SK-N-SH (cell line): ENCODE data around the gene ABHD12. TPM values are rescaled to one million over a fixed set of nuclear protein-coding genes. Genes with fewer than 3 reads are reported as not detected.

ENCODE experiments used
- CTCF ChIA-PET: fragments of 300-600, 350-600 bp; formaldehyde crosslinking; extraction: SDS; loops from one replicate; lab custom pipeline; 2021; lab: Yijun Ruan, JAX
- POLR2A ChIA-PET: fragments of 350-600 bp; sonication (Branson Sonifier 250); formaldehyde crosslinking; extraction: SDS; loops from one replicate; lab custom pipeline; 2020; ENCODE audit warnings: antibody characterized with exemption, inconsistent platforms; lab: Yijun Ruan, JAX
- DNase-seq: peaks from one replicate; pipeline ENCODE4 v3.0.0; 2012
- H2AFZ ChIP-seq: fragments of 200-600 bp; sonication (generic); 2 replicates; pipeline ENCODE4 v1.8.1; 2016; ENCODE audit warnings: antibody characterized with exemption, mild to moderate bottlenecking, low read depth
- H3F3A ChIP-seq: fragments of 200-600 bp; sonication (generic); replicated peaks from 2 replicates; pipeline ENCODE3; 2016; ENCODE audit warnings: antibody characterized with exemption, mild to moderate bottlenecking; ENCODE audit not compliant: insufficient read depth
- H3K27ac ChIP-seq, 2 experiments: fragments of 200-500 bp in 1 of 2; fragments of 200-600 bp in 1 of 2; sonication (Bioruptor generic) in 1 of 2; sonication (generic), shearing (Covaris generic) in 1 of 2; 2 replicates each; pipeline versions ENCODE4 v1.5.1 to v1.6.1; 2014 to 2016; ENCODE audit warnings: low read depth in 2 of 2, inconsistent platforms in 1 of 2, low read length in 1 of 2, mild to moderate bottlenecking in 1 of 2, mixed read lengths in 1 of 2
- H3K27me3 ChIP-seq: fragments of 200-600 bp; sonication (generic), shearing (Covaris generic); 2 replicates; pipeline ENCODE4 v1.6.1; 2016; ENCODE audit warnings: mixed run types; ENCODE audit not compliant: insufficient read depth
- H3K36me3 ChIP-seq, 2 experiments: fragments of 200-500 bp in 1 of 2; fragments of 200-600 bp in 1 of 2; sonication (Bioruptor generic) in 1 of 2; sonication (generic) in 1 of 2; replicated peaks in 1 of 2; 2 replicates each; pipeline versions ENCODE3 to v1.5.1; 2014 to 2016; ENCODE audit warnings: low read length in 1 of 2, mild to moderate bottlenecking in 1 of 2; ENCODE audit not compliant: insufficient read depth in 2 of 2, control insufficient read depth in 1 of 2
- H3K4me1 ChIP-seq, 2 experiments: fragments of 200-500 bp in 1 of 2; fragments of 200-600 bp in 1 of 2; sonication (Bioruptor generic) in 1 of 2; sonication (generic), shearing (Covaris generic) in 1 of 2; 2 replicates each; pipeline versions ENCODE4 v1.5.1 to v1.6.1; 2014 to 2016; ENCODE audit warnings: low read depth in 1 of 2, low read length in 1 of 2, mixed run types in 1 of 2; ENCODE audit not compliant: insufficient read depth in 2 of 2, control insufficient read depth in 1 of 2
- H3K4me2 ChIP-seq: fragments of 200-600 bp; sonication (generic), shearing (Covaris generic); 2 replicates; pipeline ENCODE4 v1.6.1; 2017; ENCODE audit warnings: mixed run types
- H3K4me3 ChIP-seq, 2 experiments: fragments of 200-500 bp in 1 of 2; fragments of 200-600 bp in 1 of 2; sonication (Bioruptor generic) in 1 of 2; sonication (generic), shearing (Covaris generic) in 1 of 2; 2 replicates each; pipeline versions ENCODE4 v1.5.1 to v1.8.1; 2014 to 2016; ENCODE audit warnings: low read depth in 2 of 2, inconsistent platforms in 1 of 2, low read length in 1 of 2, mild to moderate bottlenecking in 1 of 2, mixed read lengths in 1 of 2, moderate library complexity in 1 of 2
- H3K79me2 ChIP-seq: fragments of 200-600 bp; sonication (generic); 2 replicates; pipeline ENCODE4 v1.8.1; 2017; ENCODE audit warnings: mild to moderate bottlenecking; ENCODE audit not compliant: insufficient read depth
- H3K9ac ChIP-seq: fragments of 200-600 bp; sonication (generic); 2 replicates; pipeline ENCODE4 v1.6.1; 2017; ENCODE audit warnings: mixed run types
- H3K9me2 ChIP-seq: fragments of 200-600 bp; sonication (generic); 2 replicates; pipeline ENCODE4 v1.6.1; 2017; ENCODE audit warnings: mixed run types
- H3K9me3 ChIP-seq: fragments of 200-600 bp; sonication (generic); 2 replicates; pipeline ENCODE4 v1.6.1; 2017; ENCODE audit warnings: mixed run types, mild to moderate bottlenecking, moderate library complexity
- H4K20me1 ChIP-seq: fragments of 200-600 bp; sonication (generic); 2 replicates; pipeline ENCODE4 v1.6.1; 2017; ENCODE audit warnings: mild to moderate bottlenecking, mixed run types; ENCODE audit not compliant: insufficient read depth
- CHD2 ChIP-seq: fragments of 150-350 bp; IDR thresholded peaks from 2 replicates; pipeline ENCODE4 v1.6.1; 2018; ENCODE audit warnings: low read length; ENCODE audit not compliant: partially characterized antibody
- EZH2phosphoT487 ChIP-seq: fragments of 200-600 bp; sonication (generic); IDR thresholded peaks from 2 replicates; pipeline ENCODE4 v1.6.1; 2017; ENCODE audit warnings: low read depth, mixed run types, mild to moderate bottlenecking, antibody characterized with exemption, moderate library complexity, borderline replicate concordance
- GABPA ChIP-seq: IDR thresholded peaks from 2 replicates; pipeline ENCODE4 v1.4.0; 2012; ENCODE audit warnings: low read depth, mild to moderate bottlenecking
- JUND ChIP-seq: IDR thresholded peaks from 2 replicates; pipeline ENCODE4 v1.4.0; 2012
- MXI1 ChIP-seq: IDR thresholded peaks from 2 replicates; pipeline ENCODE4 v1.6.1; 2012; ENCODE audit warnings: mild to moderate bottlenecking, low read depth, low read length, improper control_type of control experiment
- NFIC ChIP-seq: IDR thresholded peaks from 2 replicates; pipeline ENCODE4 v1.4.0; 2012; ENCODE audit warnings: borderline replicate concordance
- NRF1 ChIP-seq: IDR thresholded peaks from 2 replicates; pipeline ENCODE4 v1.6.1; 2012; ENCODE audit warnings: low read depth, mild to moderate bottlenecking, low read length
- RCOR1 ChIP-seq: fragments of 150-350 bp; IDR thresholded peaks from 2 replicates; pipeline ENCODE4 v1.6.1; 2017; ENCODE audit warnings: antibody characterized with exemption, low read length
- USF1 ChIP-seq: IDR thresholded peaks from 2 replicates; pipeline ENCODE4 v1.4.0; 2012; ENCODE audit warnings: low read depth, borderline replicate concordance
- WGBS: methylation state at CpG from one replicate; pipeline ENCODE4 v1.1.6; 2017; ENCODE audit warnings: low lambda C conversion rate; 5-methylcytosine and 5-hydroxymethylcytosine counted together
- polyA plus RNA-seq, 3 experiments: library from polyadenylated mRNA; depleted of rRNA; stranded (reverse); fragments of >200 nt; gene quantifications; 2 replicates each; pipeline ENCODE4 v1.2.3, GENCODE V29; 2012
- TF ChIP-seq, protein P1 (sequence below): fragments of 200-600 bp; sonication (generic); IDR thresholded peaks from 2 replicates; pipeline ENCODE4 v1.6.1; 2017; ENCODE audit warnings: antibody characterized with exemption, mild to moderate bottlenecking, moderate library complexity

Gene ABHD12
- polyA plus RNA-seq, 1 of the 3 experiments (the other 2 are of a cell fraction) = 33.5 TPM

- Histone ChIP-seq H3K36me3 (peaks cover 0 to 6% of the 10 kb centered on the region in 2 experiments), H3K27me3 (no peaks in the 10 kb centered on the region), H3K4me3 (peak overlapping the region; percentile 80 to 89), H2AFZ (peak overlapping the region; percentile 78), H3K9ac (peak overlapping the region; percentile 87), H3K4me2 (peak overlapping the region; percentile 95), H3K9me3 (no peaks in the 10 kb centered on the region), H3K27ac (peak overlapping the region; percentile 76 to 79), H3K4me1 (peaks cover 0 to 3% of the 10 kb centered on the region in 2 experiments; a peak in 1 of 4 replicates), H3F3A (peaks cover 3% of the 10 kb centered on the region), H3K9me2 (no peaks in the 10 kb centered on the region), H4K20me1 (no peaks in the 10 kb centered on the region), H3K79me2 (peaks cover 56% of the 10 kb centered on the region)
- WGBS = 23% methylated on average over 17 of the region's 19 CpGs
- POLR2A ChIA-PET = no interaction called here
- CTCF ChIA-PET = interaction anchor here (0.6 to 1.7 kb wide), 2 partner anchors 9 to 406 kb away, joined by 3 to 7 read pairs; no protein-coding TSS in a partner anchor
- peak; percentile 13 for DNase-seq
- TF ChIP-seq USF1 (no peak), MXI1 (0 out of 2 replicates have a peak, but pooled peaks have one; percentile 15)
- TF ChIP-seq, all 33 proteins: peak for 1
Observed at GRCh38 chr20:25389401-25389857, 1.2 kb downstream of the ABHD12 start.

- no peak overlapping the region for H3K27ac ChIP-seq
Observed at GRCh38 chr20:25382704-25383370, 7.8 kb downstream of the ABHD12 start.

More at GRCh38 chr20:25382704-25383370, 7.8 kb downstream of the ABHD12 start:
- Histone ChIP-seq H3K4me3 (no peak overlapping the region), H2AFZ (no peak overlapping the region), H3K9ac (no peak overlapping the region), H3K4me1 (peaks cover 0 to 11% of the 10 kb centered on the region in 2 experiments; a peak in 1 of 4 replicates), H3K36me3 (peaks cover 0 to 5% of the 10 kb centered on the region in 2 experiments), H3K9me2 (no peaks in the 10 kb centered on the region), H3K27me3 (no peaks in the 10 kb centered on the region), H3F3A (peaks cover 3% of the 10 kb centered on the region), H4K20me1 (no peaks in the 10 kb centered on the region), H3K9me3 (no peaks in the 10 kb centered on the region), H3K4me2 (no peak overlapping the region), H3K79me2 (peaks cover 89% of the 10 kb centered on the region)
- TF ChIP-seq GABPA = no peak
- no peak for TF ChIP-seq USF1
- TF ChIP-seq, protein P1, sequence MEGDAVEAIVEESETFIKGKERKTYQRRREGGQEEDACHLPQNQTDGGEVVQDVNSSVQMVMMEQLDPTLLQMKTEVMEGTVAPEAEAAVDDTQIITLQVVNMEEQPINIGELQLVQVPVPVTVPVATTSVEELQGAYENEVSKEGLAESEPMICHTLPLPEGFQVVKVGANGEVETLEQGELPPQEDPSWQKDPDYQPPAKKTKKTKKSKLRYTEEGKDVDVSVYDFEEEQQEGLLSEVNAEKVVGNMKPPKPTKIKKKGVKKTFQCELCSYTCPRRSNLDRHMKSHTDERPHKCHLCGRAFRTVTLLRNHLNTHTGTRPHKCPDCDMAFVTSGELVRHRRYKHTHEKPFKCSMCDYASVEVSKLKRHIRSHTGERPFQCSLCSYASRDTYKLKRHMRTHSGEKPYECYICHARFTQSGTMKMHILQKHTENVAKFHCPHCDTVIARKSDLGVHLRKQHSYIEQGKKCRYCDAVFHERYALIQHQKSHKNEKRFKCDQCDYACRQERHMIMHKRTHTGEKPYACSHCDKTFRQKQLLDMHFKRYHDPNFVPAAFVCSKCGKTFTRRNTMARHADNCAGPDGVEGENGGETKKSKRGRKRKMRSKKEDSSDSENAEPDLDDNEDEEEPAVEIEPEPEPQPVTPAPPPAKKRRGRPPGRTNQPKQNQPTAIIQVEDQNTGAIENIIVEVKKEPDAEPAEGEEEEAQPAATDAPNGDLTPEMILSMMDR = no peak
- TF ChIP-seq NRF1 = no peak
- no peak for TF ChIP-seq EZH2phosphoT487
- no peak for TF ChIP-seq RCOR1
- no peak for TF ChIP-seq CHD2
- TF ChIP-seq JUND = no peak
- no peak for TF ChIP-seq NFIC
- DNase-seq = no peak
- ChIA-PET POLR2A (no interaction called here), CTCF (interaction anchor here (1.1 kb wide), 1 partner anchor 11 kb away, joined by 3 read pairs; no protein-coding TSS in a partner anchor)
- WGBS = 86% methylated on average over 5 of the region's 5 CpGs
